Activated naive CD4-positive, alpha-beta T cell treated with anti-CD3 and anti-CD28 coated beads, Interleukin-2, amount 50 U/mL, for 72 hours (primary cell): Measurements from ENCODE around the gene SAAL1. TPM values are rescaled to one million over a fixed set of nuclear protein-coding genes. Genes with fewer than 3 reads are reported as not detected.

ENCODE experiments used
- ATAC-seq, 2 donors: fragments of 150-1000 bp; cut with Tn5 transposase; 2 replicates each; pipeline ENCODE4 v1.10.0; 2021; ENCODE audit warnings: mild to moderate bottlenecking in 2 of 2, moderate library complexity in 2 of 2
- DNase-seq, 2 donors: peaks; one replicate each; pipeline ENCODE4 v3.0.0; 2021 to 2022; ENCODE audit warnings: low spot score in 2 of 2
- H3K27ac Mint-ChIP-seq, 2 donors: one replicate each; pipeline ENCODE4 v1.8.0; 2022; ENCODE audit warnings: mild to moderate bottlenecking in 2 of 2, mixed read lengths in 2 of 2
- H3K36me3 Mint-ChIP-seq, 2 donors: one replicate each; pipeline ENCODE4 v1.8.0; 2022; ENCODE audit warnings: mixed read lengths in 2 of 2
- H3K9me3 Mint-ChIP-seq, 2 donors: one replicate each; pipeline ENCODE4 v1.8.0; 2022; ENCODE audit warnings: mixed read lengths in 2 of 2
- total RNA-seq, 2 donors: library from RNA; stranded (reverse); gene quantifications; one replicate each; pipeline ENCODE4 v1.2.3, GENCODE V29; 2022

Gene SAAL1
- total RNA-seq, 2 donors from 2014 or later = 22.0 to 33.9 TPM

- Mint-ChIP-seq H3K36me3 (peaks cover 12 to 30% of the 10 kb centered on the region in 2 donors), H3K9me3 (no peaks in the 10 kb centered on the region), H3K27ac (peak overlapping the region; percentile 51 to 77)
- no peak for ATAC-seq
- DNase-seq = no peak
These were observed 4.8 kb downstream of the SAAL1 start for GRCh38 chr11:18100926-18101656.

GRCh38 chr11:18093959-18094358 lies 11.9 kb downstream of the SAAL1 start:
- H3K27ac Mint-ChIP-seq = no peak overlapping the region
- peaks cover 5 to 16% of the 10 kb centered on the region in 2 donors for H3K36me3 Mint-ChIP-seq
- ATAC-seq = peak in 1 of 2 donors; percentile 28

GRCh38 chr11:18091731-18092130 lies 14.2 kb downstream of the SAAL1 start:
- Mint-ChIP-seq H3K36me3 (peaks cover 5 to 22% of the 10 kb centered on the region in 2 donors), H3K27ac (peak overlapping the region; percentile 37 to 47), H3K9me3 (no peaks in the 10 kb centered on the region)
- no peak for ATAC-seq
- DNase-seq = no peak

More at GRCh38 chr11:18093959-18094358, 11.9 kb downstream of the SAAL1 start:
- H3K9me3 Mint-ChIP-seq = no peaks in the 10 kb centered on the region
- no peak for DNase-seq

GRCh38 chr11:18088966-18089365 lies 16.9 kb downstream of the SAAL1 start:
- Mint-ChIP-seq H3K36me3 (peaks cover 0 to 18% of the 10 kb centered on the region in 2 donors), H3K27ac (no peak overlapping the region), H3K9me3 (no peaks in the 10 kb centered on the region)
- ATAC-seq (no peak), DNase-seq (no peak)

- H3K36me3 Mint-ChIP-seq = peaks cover 0 to 17% of the 10 kb centered on the region in 2 donors
- no peaks in the 10 kb centered on the region for H3K9me3 Mint-ChIP-seq
- no peak for DNase-seq
- ATAC-seq = no peak
- H3K27ac Mint-ChIP-seq = no peak overlapping the region
These were observed 17.5 kb downstream of the SAAL1 start for GRCh38 chr11:18088366-18088765.

- DNase-seq (no peak), ATAC-seq (no peak)
- Mint-ChIP-seq H3K36me3 (peaks cover 11 to 17% of the 10 kb centered on the region in 2 donors), H3K27ac (peak overlapping the region in 1 of 2 donors; percentile 15), H3K9me3 (no peaks in the 10 kb centered on the region)
These were observed 24.3 kb downstream of the SAAL1 start for GRCh38 chr11:18081551-18081950.

- H3K36me3 Mint-ChIP-seq = peaks cover 11 to 17% of the 10 kb centered on the region in 2 donors
- DNase-seq (no peak), ATAC-seq (no peak)
- no peaks in the 10 kb centered on the region for H3K9me3 Mint-ChIP-seq
- H3K27ac Mint-ChIP-seq = no peak overlapping the region
These were observed 25.4 kb downstream of the SAAL1 start for GRCh38 chr11:18080451-18080850.

- Mint-ChIP-seq H3K27ac (peak overlapping the region in 1 of 2 donors; percentile 26), H3K36me3 (peaks cover 11 to 17% of the 10 kb centered on the region in 2 donors), H3K9me3 (no peaks in the 10 kb centered on the region)
- no peak for DNase-seq
- ATAC-seq = peak in 1 of 2 donors; percentile 81
These were observed 27.0 kb downstream of the SAAL1 start for GRCh38 chr11:18078909-18079308.

- peaks cover 7% of the 10 kb centered on the region in 2 donors for H3K36me3 Mint-ChIP-seq
- no peaks in the 10 kb centered on the region for H3K9me3 Mint-ChIP-seq
- no peak overlapping the region for H3K27ac Mint-ChIP-seq
- no peak for DNase-seq
- no peak for ATAC-seq
These were observed 30.4 kb downstream of the SAAL1 start for GRCh38 chr11:18075444-18075843.

- Mint-ChIP-seq H3K36me3 (no peaks in the 10 kb centered on the region), H3K9me3 (no peaks in the 10 kb centered on the region), H3K27ac (no peak overlapping the region)
- no peak for ATAC-seq
- DNase-seq = no peak
These were observed 34.7 kb downstream of the SAAL1 start for GRCh38 chr11:18071098-18071705.

- Mint-ChIP-seq H3K9me3 (no peaks in the 10 kb centered on the region), H3K27ac (no peak overlapping the region), H3K36me3 (no peaks in the 10 kb centered on the region)
- no peak for DNase-seq
- ATAC-seq = no peak
These were observed 38.5 kb downstream of the SAAL1 start for GRCh38 chr11:18067372-18067771.

- H3K9me3 Mint-ChIP-seq = no peaks in the 10 kb centered on the region
- no peak for ATAC-seq
- no peaks in the 10 kb centered on the region for H3K36me3 Mint-ChIP-seq
- no peak overlapping the region for H3K27ac Mint-ChIP-seq
- no peak for DNase-seq
These were observed 39.3 kb downstream of the SAAL1 start for GRCh38 chr11:18066626-18067025.

GRCh38 chr11:18065572-18065971 lies 40.3 kb downstream of the SAAL1 start:
- ATAC-seq = no peak
- no peak for DNase-seq
- no peaks in the 10 kb centered on the region for H3K9me3 Mint-ChIP-seq
- H3K36me3 Mint-ChIP-seq = no peaks in the 10 kb centered on the region
- no peak overlapping the region for H3K27ac Mint-ChIP-seq

GRCh38 chr11:18064450-18065054 lies 41.3 kb downstream of the SAAL1 start:
- DNase-seq = no peak
- Mint-ChIP-seq H3K27ac (no peak overlapping the region), H3K36me3 (no peaks in the 10 kb centered on the region)

GRCh38 chr11:18063862-18064434 lies 41.9 kb downstream of the SAAL1 start:
- H3K9me3 Mint-ChIP-seq = no peaks in the 10 kb centered on the region
- ATAC-seq = no peak
- H3K36me3 Mint-ChIP-seq = no peaks in the 10 kb centered on the region
- no peak overlapping the region for H3K27ac Mint-ChIP-seq
- no peak for DNase-seq

More at GRCh38 chr11:18064450-18065054, 41.3 kb downstream of the SAAL1 start:
- no peak for ATAC-seq
- H3K9me3 Mint-ChIP-seq = no peaks in the 10 kb centered on the region

- Mint-ChIP-seq H3K9me3 (no peaks in the 10 kb centered on the region), H3K36me3 (no peaks in the 10 kb centered on the region), H3K27ac (no peak overlapping the region)
- DNase-seq (no peak), ATAC-seq (no peak)
These were observed 42.8 kb downstream of the SAAL1 start for GRCh38 chr11:18063125-18063524.

GRCh38 chr11:18061351-18061750 lies 44.5 kb downstream of the SAAL1 start:
- DNase-seq (no peak), ATAC-seq (no peak)
- Mint-ChIP-seq H3K36me3 (no peaks in the 10 kb centered on the region), H3K9me3 (no peaks in the 10 kb centered on the region), H3K27ac (no peak overlapping the region)
